ENCODE data around the gene KCNA2. TPM values are rescaled to one million over a fixed set of nuclear protein-coding genes. Genes with fewer than 3 reads are reported as not detected.

The KCNA2 gene
- total and polyA plus RNA-seq, 7 donors, result 0.05 to 1.1 (median 0.40) TPM

DNA sequence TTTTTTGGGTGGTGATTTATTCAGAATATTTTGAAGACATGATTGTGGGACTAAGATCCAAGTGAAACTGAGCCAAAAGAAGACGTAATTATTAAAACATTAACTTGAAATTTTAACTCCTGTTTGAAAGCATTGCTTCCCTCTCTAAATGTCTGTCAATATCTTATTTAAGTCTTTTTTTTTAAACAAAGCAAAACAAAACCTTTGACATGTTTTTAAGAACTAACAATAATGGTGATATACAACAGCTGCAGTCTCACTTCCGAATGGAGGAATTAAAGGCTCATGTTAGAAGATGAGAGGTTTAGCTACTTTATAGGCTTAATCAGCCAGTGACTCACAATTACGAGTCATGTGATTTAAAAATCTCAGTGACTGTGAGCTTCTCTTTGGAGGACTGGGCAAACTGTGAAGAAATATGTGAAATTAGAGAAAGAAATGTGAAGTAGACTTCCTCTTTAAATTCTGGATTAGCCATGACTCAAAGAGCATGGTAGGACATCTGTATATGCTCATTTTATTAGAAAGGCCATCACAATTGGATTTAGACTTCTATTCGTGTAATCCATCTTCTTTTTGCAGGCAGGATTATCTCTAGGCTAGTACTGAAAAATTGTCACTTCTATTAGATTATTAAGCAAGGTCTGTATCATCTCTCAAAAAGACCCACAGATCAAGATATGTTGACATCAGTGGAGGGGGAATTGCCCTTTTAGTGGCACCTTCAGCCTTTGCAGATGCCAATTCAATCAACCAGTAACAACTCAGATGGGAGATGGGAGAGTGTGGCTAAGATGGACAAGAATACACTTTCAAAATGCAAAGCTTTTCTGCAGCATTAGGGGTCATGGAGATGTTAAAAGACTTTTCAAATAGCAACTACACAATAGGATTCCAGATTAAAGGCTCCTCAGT lies 39.9 kb upstream of the KCNA2 start:
- no peaks in the 10 kb centered on the region for H3K27me3 ChIP-seq (ENCODE audit: insufficient read depth in 3 of 3, low read length in 2 of 3)
- no peaks in the 10 kb centered on the region for H3K36me3 ChIP-seq (ENCODE audit: insufficient read depth in 1 of 2, low read depth in 1 of 2)
- TF ChIP-seq CTCF (IDR thresholded peaks at IDR 0.05), result no peak
- H3K4me3 ChIP-seq, result no peak overlapping the region
- intact Hi-C loops (cut with DNase I), result no loop called here
- H3K9me3 ChIP-seq, result no peaks in the 10 kb centered on the region
- H3K27ac ChIP-seq, result no peak overlapping the region
- 22 to 42% (median 25%) methylated on average over 4 of the region's 4 CpGs for WGBS, 3 donors
- ATAC-seq, result peak in 1 of 4 donors; percentile 40
- DNase-seq, result no peak
- H3K4me1 ChIP-seq, result no peaks in the 10 kb centered on the region

- intact Hi-C loops (cut with DNase I), result no loop called here
- Histone ChIP-seq H3K4me3 (no peak overlapping the region), H3K27me3 (ENCODE audit: insufficient read depth in 3 of 3, low read length in 2 of 3) (no peaks in the 10 kb centered on the region), H3K4me1 (no peaks in the 10 kb centered on the region), H3K9me3 (no peaks in the 10 kb centered on the region), H3K36me3 (ENCODE audit: insufficient read depth in 1 of 2, low read depth in 1 of 2) (no peaks in the 10 kb centered on the region), H3K27ac (no peak overlapping the region)
- no peak for ATAC-seq
- no peak for TF ChIP-seq CTCF (IDR thresholded peaks at IDR 0.05)
- DNase-seq, result no peak
Measured at GRCh38 chr1:110645211-110645610, 39.1 kb upstream of the KCNA2 start.

DNA sequence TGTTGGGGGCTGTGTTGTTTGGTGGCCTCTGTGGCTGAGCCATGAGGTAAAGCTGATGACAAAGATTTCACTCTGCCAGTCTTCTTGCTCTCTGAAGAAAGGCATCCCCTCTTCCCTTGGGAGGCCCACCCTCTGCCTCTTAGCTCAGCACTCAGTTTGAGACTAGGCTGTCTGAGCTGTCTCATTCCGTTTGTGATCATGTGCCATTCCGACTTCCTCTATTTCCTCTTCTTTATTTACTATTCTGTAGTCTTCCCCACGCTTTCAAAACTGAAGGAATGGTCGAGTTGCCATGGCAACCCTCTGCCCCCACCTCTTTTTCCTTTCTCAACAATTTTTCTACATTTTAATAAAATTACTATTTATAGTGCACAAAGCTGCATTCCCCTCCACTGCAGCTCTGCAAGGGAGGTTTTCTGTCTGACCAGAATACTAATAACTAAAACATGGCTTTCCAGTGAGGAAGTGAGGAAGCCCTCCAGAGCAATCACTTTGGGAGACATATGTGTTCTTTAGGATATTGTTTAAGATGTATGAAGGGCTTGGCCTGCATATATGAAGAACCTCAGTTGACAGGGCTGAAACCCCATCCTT lies 37.8 kb upstream of the KCNA2 start:
- no peaks in the 10 kb centered on the region for H3K36me3 ChIP-seq (ENCODE audit: insufficient read depth in 1 of 2, low read depth in 1 of 2)
- DNase-seq, result no peak
- no peaks in the 10 kb centered on the region for H3K4me1 ChIP-seq
- intact Hi-C loops (cut with DNase I), result no loop called here
- no peak overlapping the region for H3K4me3 ChIP-seq
- no peaks in the 10 kb centered on the region for H3K9me3 ChIP-seq
- TF ChIP-seq CTCF (IDR thresholded peaks at IDR 0.05), result no peak
- H3K27me3 ChIP-seq (ENCODE audit: insufficient read depth in 3 of 3, low read length in 2 of 3), result no peaks in the 10 kb centered on the region
- ATAC-seq, result no peak
- H3K27ac ChIP-seq, result no peak overlapping the region
- 46 to 55% (median 52%) methylated on average over 4 of the region's 4 CpGs for WGBS, 3 donors

- Histone ChIP-seq H3K27ac (no peak overlapping the region), H3K27me3 (ENCODE audit: insufficient read depth in 3 of 3, low read length in 2 of 3) (no peaks in the 10 kb centered on the region), H3K9me3 (no peaks in the 10 kb centered on the region), H3K36me3 (ENCODE audit: insufficient read depth in 1 of 2, low read depth in 1 of 2) (no peaks in the 10 kb centered on the region), H3K4me1 (no peaks in the 10 kb centered on the region), H3K4me3 (no peak overlapping the region)
- no peak for TF ChIP-seq CTCF (IDR thresholded peaks at IDR 0.05)
- WGBS, 3 donors, result 37 to 48% (median 38%) methylated on average over 2 of the region's 2 CpGs
- intact Hi-C loops (cut with DNase I), result no loop called here
- DNase-seq (no peak), ATAC-seq (no peak)
Measured at GRCh38 chr1:110639724-110640386, 33.7 kb upstream of the KCNA2 start.

Measured in psoas muscle (tissue), 8 donors.